Posterior cingulate gyrus (tissue), 11 donors: ENCODE results near the gene PRKCQ.
A peak's percentile ranks its signal among the peaks of the same experiment; 100 is the strongest.
"Not testable (repeated sequence)": the region's sequence is repeated elsewhere in the genome, so short reads cannot be mapped to it uniquely, and the experiment has no call there.

Experiments
- DNase-seq, 10 donors: peaks; one replicate each; pipeline versions ENCODE4 v3.0.0 to v3.0.0-alpha.2; 2020 to 2021; ENCODE audit warnings: mixed read lengths in 3 of 10
- intact Hi-C: fragments of 100-400 bp; cut with DNase I; formaldehyde crosslinking; loops from one replicate; pipeline ENCODE4 v1.15.1; 2023

PRKCQ gene

DNA sequence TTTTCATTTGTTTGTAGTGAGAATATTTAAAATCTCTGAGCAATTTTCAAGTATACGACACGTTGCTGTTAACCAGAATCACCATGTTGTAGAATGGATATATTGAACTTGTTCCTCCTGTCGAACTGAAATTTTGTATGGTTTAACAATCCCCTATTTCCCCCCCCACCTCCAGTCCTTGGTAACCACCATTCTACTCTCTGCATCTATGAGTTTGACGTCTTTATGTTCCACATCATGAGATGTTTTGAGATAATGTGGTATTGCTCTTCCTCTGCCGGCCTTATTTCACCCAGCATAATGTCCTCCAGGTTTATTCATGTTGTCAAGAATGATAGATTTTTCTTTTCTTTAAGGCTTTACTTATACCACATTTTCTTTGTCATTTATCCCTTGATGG is 17.4 kb upstream of the PRKCQ start:
- intact Hi-C loops: no loop called here
- no peak for DNase-seq

DNA sequence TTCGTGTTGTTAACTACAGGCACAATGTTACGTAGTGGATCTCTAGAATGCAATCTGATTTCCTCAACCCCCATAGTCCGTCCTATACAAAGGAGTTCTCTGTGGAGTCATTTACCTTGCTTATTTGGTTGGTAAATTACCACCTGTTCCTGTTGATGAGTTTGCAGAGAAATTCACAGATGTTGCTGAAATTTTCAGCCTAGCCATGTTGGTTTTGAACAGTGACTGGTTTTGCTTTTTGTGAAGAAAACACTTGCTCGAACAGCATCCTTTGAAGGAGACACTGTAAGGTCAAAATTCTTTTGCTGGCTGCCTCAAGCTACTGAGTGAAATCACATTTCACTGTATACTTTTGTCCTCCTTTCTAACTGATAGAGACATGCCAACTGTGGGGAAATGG is 15.4 kb upstream of the PRKCQ start:
- DNase-seq: no peak
- intact Hi-C loops: no loop called here

DNA sequence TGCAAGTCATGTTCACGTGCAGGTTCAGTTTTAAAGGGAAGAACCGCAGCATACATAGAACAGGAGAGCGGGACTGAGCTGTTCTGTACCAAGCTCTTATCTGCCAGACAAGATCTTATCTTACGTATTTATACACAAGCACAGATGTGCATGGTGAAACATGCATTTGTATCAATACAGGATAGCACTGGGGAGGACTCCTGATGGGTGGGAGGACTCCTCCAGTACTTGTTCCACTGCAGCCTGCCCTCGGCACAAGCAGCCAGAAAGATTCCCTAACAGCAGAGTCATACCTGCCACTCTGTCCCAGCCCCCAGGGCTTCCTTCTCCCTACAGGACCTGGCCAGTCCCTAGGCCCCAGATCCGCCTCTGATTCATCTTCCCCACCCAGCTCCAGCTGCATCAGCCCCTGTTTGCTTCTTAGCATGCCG is 13.2 kb upstream of the PRKCQ start:
- intact Hi-C loops: no loop called here
- no peak for DNase-seq

DNA sequence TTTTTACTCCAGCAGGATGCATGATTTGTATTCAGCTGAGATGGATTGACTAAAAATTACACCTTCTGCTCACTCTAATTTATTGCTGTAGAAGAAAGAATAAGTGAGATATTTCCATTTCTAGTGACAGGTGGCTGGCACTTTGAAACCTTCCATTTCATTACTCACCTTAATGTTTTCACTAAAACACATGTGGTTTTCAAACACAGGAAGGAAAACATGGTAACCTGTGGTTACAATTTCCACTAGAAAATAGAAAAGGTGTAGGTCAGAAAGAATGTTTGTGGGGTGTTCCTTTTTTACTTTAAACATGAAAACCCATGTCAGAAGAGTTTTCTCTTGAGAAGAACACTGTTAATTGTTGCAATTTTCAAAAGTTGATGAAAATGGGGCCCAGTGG is 12.0 kb upstream of the PRKCQ start:
- no peak for DNase-seq
- intact Hi-C loops: no loop called here

DNA sequence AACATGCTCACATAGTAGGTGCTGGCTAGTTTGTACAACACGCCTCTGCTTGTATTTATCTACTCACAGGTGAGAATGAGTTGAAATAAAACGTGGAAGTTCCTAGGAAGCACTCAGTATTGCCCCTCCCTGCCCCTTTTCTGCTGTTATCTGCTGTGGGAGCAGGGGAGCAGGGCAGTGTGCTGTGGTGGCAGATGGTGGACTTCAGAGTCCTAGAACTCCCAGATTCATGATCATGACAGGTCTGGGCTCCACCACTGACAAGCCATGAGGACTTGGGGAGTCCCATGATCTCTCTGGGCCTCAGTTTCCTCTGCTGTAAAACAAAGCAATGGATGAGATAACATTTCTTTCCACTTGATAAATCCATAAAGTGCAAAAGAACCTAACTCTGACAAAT is 11.6 kb upstream of the PRKCQ start:
- no peak for DNase-seq
- intact Hi-C loops: no loop called here

DNA sequence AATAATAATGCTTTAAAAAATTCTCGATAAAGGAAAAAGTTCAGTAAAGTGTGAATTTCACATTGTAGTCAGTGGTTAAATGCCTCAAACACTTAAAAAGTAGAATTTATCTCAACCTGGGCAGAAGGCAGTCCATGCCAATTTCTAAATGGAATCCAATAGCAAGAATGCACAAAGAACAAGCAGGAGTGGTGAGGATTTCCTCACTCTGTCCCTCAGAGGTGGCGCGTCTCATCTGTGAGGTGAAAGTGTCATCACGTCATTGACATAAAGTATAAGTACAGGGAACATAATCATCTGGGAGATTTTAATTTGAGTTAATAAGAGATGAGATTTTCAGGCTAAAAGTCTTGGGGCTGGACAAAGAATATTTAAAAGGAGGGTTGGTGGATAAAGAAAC is 10.0 kb upstream of the PRKCQ start:
- intact Hi-C loops: no loop called here
- no peak for DNase-seq

DNA sequence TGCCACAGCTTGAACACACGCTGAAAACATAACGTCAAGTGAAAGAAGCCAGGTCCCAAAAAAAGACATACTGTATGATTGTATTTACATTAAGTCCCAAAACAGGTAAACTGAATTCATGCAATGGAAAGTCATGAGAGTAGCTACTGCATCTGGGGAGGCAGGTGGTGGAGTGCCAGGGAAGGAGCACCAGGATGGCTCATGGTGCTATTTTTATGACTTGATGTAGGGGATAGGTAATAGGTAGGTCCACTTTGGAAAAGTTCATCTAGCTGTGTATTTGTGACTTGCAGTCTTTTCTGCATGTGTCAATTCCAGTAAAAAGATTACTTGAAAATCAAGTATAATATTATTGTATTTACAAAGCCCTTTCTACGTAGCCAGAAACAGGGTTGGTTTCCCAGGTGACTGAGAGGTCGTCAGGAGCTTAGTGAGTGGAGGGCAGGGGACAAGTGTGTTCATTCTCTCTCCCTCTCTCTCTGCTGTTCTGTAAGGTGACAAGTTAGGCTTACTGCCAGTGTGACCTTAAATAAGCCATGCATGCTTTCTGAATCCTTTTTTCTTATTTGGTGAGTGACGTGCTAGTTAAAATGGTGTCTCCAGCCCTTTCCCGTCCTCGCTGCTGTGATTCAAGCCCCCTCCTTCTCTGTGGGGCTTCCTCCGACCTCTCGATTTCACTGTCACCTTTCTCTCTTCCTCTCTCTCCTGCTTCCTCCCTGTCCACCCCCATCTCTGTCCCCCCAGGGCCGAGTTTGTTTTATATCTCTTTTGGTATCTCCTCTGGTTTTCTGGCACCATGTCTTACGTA is 9.4 kb upstream of the PRKCQ start:
- no peak for DNase-seq
- intact Hi-C loops: no loop called here

DNA sequence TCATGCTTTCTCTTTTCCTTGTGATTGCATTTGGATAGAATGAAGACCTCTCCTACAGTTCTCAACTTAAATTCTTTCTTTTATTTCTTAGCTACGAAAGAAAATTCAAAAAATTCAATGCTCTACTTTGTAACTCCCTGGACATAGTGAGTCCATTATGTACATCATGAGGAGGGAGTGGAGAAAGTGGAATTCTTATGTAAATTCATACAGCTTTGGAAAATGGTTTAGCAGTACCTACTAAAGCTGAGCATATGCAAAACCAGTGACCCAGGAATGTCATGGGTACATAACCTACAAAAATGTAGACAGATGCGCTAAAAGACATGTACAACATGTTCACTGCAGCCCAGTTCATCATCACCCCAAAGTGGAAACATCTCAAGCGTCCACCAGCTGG is 8.8 kb upstream of the PRKCQ start:
- intact Hi-C loops: no loop called here

DNA sequence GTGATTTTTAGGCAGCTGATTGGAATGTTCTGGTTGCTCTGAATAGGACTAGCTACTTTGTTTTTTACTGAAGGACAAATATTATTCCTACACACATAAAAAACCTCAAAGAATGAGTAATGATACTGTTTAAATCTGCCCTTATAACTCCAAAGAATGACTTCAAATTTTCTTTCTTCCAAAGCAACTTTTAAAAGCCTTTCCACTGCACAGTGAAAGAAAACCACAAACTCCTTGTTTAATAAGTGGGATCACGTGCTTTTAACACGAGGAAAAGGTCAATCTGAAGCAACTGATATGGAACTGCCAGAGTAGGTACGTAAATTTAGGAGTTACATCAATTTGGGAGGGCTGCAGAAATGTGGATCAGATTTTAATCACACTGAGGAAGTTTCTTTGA is 8.0 kb upstream of the PRKCQ start:
- DNase-seq: no peak
- intact Hi-C loops: no loop called here

More for the DNA sequence above, 8.8 kb upstream of the PRKCQ start:
- DNase-seq: no peak

DNA sequence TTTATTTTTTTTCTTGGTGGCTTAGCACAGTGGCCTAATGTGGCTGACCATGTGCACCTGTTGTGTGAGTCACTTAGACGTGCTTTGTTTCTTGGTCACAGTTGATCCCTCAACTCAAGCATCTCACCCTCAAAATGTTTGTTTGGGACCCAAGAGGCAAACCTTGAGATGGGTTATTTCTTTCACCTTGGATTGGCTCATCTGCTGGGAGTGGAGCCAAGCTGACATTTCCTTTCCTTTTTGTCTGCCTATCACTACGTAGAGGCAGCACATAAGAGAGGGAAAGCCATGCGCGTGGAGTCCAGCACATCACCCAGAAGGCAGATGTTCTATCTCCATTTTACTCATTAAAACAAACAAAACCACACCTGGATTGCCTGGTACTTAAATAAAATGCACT is 6.4 kb upstream of the PRKCQ start:
- DNase-seq: no peak
- intact Hi-C loops: no loop called here

DNA sequence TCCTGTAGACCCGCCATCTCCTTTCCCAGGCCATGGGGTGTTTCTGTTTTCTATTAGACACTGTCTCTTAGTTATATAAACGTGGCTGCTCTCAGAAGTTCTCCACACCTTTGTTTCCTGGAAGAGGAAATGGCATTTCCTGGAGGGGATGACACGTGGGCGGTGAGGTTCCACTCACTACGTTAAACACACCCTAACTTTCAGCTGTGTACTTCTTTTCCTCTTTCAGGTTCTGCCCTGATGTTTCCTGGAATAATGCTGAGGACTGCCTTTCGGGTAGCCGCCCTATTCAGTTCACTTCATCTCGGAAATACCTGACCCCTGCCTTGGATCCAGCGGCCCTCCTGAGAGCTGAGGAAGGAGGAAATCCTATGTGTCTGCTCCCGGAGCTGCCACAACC is 3.4 kb upstream of the PRKCQ start:
- no peak for DNase-seq
- intact Hi-C loops: no loop called here

DNA sequence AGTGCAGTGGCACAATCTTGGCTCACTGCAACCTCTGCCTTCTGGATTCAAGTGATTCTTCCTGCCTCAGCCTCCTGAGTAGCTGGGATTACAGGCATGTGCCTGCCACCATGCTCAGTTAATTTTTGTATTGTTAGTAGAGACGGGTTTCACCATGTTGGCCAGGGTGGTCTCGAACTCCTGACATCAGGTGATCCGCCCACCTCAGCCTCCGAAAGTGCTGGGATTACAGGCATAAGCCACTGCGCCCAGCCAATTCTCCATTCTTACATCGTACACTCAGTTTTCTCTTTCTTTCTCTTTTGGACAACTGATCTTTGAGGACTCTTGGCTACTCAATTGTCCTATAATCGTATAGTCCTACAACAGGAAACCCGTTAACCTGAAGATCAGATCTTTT is 2.8 kb upstream of the PRKCQ start:
- intact Hi-C loops: not testable (repeated sequence)

DNA sequence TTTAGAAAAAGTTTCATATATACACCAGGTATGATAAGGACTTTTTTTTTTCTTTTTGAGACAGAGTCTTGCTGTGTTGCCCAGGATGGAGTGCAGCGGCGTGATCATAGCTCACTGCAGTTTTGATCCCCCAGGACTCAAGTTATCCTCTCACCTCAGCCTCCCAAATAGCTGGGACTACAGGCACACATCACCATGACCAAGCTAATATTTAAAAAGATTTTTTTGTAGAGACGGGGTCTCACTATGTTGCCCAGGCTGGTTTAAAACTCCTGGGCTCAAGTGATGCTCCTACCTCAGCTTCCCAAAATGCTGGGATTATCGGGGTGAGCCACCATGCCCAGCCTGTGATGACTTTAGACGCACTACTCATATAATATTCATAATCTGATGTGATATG is 2.2 kb upstream of the PRKCQ start:
- intact Hi-C loops: no loop called here
- no peak for DNase-seq

More for the DNA sequence above, 2.8 kb upstream of the PRKCQ start:
- DNase-seq: not testable (repeated sequence)

DNA sequence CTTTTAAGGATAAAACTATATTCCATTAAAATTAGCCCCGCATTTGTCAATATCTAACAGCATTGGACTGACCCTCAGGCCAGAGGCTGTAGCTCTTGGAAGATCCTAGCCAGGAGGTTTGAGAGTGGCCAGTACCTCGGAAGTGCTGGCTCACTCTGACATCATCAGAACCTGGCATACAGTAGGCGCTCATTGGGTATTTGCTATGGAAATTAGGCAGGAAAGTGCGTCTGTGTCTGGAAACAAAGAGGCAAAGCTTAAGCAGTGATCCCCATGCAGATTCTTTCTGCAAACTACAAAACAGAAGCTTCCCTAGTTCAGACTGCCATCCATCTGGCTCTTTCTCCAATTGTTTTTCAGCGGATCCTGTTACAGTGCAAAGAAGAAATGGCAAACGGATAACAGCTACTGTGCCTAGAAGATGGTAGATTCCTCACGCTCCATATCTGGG is 1.7 kb upstream of the PRKCQ start:
- no peak for DNase-seq
- intact Hi-C loops: loop anchor here (2.0 kb wide), 1 partner anchor 135 kb away; no protein-coding TSS in a partner anchor

DNA sequence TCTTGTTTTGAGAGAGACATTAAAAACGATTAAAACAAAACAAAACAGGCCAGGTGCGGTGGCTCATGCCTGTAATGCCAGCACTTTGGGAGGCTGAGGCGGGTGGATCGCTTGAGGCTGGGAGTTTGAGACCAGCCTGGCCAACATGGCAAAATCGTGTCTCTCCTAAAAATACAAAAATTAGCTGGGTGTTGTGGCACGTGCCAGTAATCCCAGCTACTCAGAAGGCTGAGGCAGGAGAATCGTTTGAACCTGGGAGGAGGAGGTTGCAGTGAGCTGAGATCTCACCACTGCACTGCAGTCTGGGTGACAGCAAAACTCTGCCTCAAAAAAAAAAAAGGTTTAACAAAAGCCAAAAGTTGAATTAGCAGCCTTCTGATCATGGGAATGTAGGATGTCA is 1.1 kb upstream of the PRKCQ start:
- intact Hi-C loops: loop anchor here (2.0 kb wide), 1 partner anchor 134 kb away; no protein-coding TSS in a partner anchor

DNA sequence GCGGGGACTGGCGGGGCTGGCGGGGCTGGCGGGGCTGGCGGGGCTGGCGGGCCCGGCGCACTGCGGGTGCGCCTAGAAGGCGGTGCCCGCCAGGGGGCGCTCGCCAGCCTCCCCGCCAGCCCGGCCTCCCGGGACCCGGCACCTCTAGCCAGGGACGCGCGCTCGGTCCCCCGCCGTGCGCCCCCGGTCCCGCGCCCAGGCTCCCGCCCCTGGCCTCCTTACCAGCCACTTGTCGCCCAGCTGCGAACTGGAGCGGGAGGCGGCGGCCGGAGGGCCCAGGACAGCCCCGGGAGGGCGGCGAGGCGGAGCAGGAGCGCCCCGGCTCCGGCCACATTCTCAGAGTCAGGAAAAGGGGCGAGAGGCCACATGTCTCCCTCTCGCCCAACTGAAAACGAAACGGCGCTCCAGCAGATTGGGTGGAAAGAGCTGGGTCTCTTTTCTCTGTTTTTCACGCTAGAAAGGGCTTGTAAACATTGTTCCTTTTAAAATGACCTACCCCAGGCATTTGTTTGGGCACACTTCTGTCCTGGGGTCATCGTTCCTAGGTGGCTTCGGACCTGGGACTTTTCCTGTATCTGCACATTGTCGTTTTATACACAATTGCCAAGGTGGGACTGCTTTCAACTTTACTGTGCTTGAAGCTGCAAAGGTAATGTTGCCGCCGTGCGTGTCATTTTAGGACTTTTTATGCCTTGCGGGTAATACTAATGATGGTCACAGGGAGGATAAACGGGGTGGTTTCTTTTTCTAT is 378 bp upstream of the PRKCQ start:
- intact Hi-C loops: loop anchor here (1.0 to 2.0 kb wide), 3 partner anchors 68 to 134 kb away; no protein-coding TSS in a partner anchor
- peak; percentile 72 to 98 (median 78) for DNase-seq

More for the DNA sequence above, 1.1 kb upstream of the PRKCQ start:
- DNase-seq: not testable (repeated sequence)

DNA sequence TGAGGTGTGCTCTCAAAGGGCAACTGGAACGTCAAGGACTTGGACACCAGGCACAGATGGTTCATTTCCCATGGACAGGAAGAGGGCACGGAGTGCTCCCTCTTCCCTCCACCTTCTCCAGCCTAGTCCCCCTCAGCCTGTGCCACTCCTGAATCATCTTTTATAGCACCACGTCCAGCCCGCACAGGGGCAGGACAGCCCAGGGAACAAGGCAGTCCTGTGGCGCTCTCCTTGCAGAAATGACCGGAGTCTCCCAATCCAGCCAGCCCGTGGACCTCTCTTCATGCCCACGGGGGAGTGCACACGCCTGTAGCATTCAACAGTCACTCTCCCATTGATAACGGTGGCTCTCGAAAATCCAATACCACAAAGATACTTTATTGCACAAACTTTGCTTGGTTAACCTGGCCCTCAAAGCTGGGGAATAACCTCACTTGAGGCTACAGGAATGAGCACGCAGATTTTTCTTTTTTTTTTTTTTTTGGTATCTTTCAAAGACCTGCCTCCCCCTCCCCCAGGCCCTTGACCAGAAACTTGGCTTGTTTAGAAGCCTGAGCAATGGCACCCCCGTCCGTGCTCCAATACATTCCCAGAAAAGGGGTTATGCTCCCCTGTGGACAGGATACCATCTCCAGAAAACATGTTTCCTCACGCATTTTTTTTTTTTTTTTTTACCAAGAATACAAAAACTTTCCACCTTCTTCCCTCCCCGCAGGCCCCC is 733 bp downstream of the PRKCQ start:
- intact Hi-C loops: no loop called here
- no peak for DNase-seq

DNA sequence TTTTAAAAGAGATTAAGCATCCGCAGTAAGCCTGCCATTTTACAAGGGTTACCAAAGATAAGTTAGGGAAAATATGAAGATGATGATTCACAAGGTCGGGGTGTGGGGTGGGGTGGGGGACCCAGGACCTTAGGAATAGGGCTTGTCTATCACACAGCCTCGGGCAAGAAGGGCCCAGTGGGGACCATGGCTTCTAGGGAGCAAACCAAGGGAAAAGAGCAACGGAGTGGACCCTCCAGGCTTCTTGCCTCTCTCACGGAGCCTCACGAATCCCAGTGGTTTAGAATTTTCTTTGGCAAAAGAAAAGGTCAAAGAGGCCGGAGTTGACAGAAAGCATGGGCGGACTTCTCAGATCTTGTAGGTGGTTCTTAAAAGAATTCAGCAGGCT is 1.3 kb downstream of the PRKCQ start:
- no peak for DNase-seq
- intact Hi-C loops: no loop called here

DNA sequence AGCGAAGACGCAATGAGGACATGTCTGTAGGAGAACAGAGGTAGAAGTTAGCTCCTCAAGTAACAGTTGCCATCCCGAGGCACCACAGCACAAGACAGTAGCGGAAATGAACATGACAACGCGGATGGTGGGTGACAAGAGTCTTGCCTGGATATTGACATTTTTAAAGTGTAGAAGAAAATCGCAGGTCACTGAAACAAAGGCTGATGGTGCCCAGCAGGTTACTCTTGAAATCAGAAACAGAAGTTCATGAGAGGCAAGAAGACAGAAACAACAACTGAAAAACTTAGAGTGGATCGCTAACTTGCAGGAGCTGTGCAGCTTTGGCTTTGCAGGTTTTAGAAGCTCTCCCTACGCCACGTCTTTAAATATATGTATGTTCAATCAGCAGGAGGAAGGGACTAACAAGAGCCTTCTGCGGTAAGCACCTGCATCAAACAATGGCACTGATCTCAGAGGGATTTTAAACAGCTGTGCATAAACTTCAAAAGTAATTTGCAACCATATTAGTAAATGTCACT is 1.8 kb downstream of the PRKCQ start:
- intact Hi-C loops: no loop called here
- no peak for DNase-seq

DNA sequence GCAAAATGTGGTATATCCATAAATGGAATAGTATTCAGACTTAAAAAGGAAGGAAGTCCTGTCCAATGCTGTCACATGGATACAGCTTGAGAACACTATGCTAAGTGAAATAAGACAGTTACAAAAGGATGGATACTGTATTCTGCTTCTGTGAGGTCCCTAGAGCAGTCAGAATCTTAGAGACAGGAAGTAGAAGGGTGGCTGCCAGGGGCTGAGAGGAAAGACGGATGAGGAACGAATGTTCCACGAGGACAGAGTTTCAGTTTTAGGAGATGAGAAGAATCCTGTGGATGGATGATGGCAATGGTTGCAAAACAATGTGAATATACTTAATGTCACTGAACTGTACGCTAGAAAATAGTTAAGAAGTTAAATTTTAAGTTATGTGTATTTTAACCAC is 3.8 kb downstream of the PRKCQ start:
- intact Hi-C loops: no loop called here
- DNase-seq: no peak

DNA sequence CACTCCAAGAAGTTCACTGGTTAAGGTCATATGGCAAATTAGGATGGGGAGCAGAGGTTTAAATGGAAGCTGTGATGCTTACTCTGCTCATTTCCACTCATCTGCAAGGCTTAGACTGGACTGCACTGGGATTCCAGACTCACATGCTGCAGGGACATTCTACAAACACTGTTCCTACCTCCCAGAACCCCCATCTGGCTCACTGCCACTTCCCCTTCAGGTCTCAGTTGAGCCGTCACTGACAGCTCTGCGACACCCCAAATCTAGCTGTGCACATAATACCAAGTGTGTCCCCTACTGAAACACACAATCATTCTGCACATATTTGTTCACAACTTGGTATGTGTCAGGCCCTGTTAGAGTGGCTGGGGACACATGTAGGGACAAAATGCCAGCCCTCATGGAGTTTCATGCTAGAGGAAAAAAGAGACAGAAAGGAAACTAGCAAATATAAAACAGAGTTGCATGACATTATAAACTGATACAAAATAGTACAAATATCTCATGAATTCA is 5.4 kb downstream of the PRKCQ start:
- no peak for DNase-seq
- intact Hi-C loops: no loop called here
